Measurements from ENCODE around the gene RPL26.
"Not testable (repeated sequence)": the region's sequence is repeated elsewhere in the genome, so short reads cannot be mapped to it uniquely, and the experiment has no call there.

Gene RPL26

GRCh38 chr17:8408371-8408770 lies 25.4 kb upstream of the RPL26 start:
- Mint-ChIP-seq H3K4me3 (no peak overlapping the region), H3K36me3 (ENCODE audit: low read depth) (no peaks in the 10 kb centered on the region), H3K9me3 (no peaks in the 10 kb centered on the region), H3K27me3 (ENCODE audit: low read depth) (peaks cover 27% of the 10 kb centered on the region), H3K4me1 (ENCODE audit: low read depth) (peaks cover 6% of the 10 kb centered on the region), H3K27ac (no peak overlapping the region)

DNA sequence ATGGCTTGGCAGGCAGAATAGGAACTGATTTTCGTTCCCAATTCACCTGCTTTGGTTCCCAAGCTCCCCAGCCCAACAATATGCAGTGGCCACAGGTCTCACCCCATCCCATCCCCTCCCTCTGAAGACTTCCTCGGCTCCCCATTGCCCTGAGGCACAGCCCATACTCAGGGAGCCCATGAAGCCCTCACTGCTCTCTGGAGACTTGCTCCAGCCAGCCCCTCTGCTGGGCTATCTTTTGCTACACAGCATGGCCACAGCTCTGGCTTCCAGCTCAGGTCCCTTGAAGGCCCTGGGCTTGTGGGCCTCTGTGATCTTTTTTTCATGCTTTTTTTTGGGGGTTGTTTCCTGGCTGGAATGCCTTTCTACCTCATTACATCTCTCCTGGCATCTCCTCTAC lies 23.2 kb upstream of the RPL26 start:
- Mint-ChIP-seq H3K9me3 (no peaks in the 10 kb centered on the region), H3K27ac (no peak overlapping the region), H3K4me1 (ENCODE audit: low read depth) (peaks cover 5% of the 10 kb centered on the region), H3K4me3 (no peak overlapping the region), H3K27me3 (ENCODE audit: low read depth) (peaks cover 12% of the 10 kb centered on the region), H3K36me3 (ENCODE audit: low read depth) (no peaks in the 10 kb centered on the region)

- Mint-ChIP-seq H3K36me3 (ENCODE audit: low read depth) (no peaks in the 10 kb centered on the region), H3K9me3 (no peaks in the 10 kb centered on the region), H3K27ac (no peak overlapping the region), H3K27me3 (ENCODE audit: low read depth) (peaks cover 13% of the 10 kb centered on the region), H3K4me1 (ENCODE audit: low read depth) (peaks cover 5% of the 10 kb centered on the region), H3K4me3 (no peak overlapping the region)
These were observed 22.6 kb upstream of the RPL26 start for GRCh38 chr17:8405499-8406016.

- H3K4me3 Mint-ChIP-seq = no peak overlapping the region
- H3K9me3 Mint-ChIP-seq = no peaks in the 10 kb centered on the region
- peaks cover 14% of the 10 kb centered on the region for H3K27me3 Mint-ChIP-seq (ENCODE audit: low read depth)
- no peak overlapping the region for H3K27ac Mint-ChIP-seq
- H3K36me3 Mint-ChIP-seq (ENCODE audit: low read depth) = no peaks in the 10 kb centered on the region
- H3K4me1 Mint-ChIP-seq (ENCODE audit: low read depth) = no peaks in the 10 kb centered on the region
These were observed 20.0 kb upstream of the RPL26 start for GRCh38 chr17:8402921-8403536.

- Mint-ChIP-seq H3K27me3 (ENCODE audit: low read depth) (peaks cover 19% of the 10 kb centered on the region), H3K36me3 (ENCODE audit: low read depth) (no peaks in the 10 kb centered on the region)
These were observed 18.1 kb upstream of the RPL26 start for GRCh38 chr17:8401107-8401506.

DNA sequence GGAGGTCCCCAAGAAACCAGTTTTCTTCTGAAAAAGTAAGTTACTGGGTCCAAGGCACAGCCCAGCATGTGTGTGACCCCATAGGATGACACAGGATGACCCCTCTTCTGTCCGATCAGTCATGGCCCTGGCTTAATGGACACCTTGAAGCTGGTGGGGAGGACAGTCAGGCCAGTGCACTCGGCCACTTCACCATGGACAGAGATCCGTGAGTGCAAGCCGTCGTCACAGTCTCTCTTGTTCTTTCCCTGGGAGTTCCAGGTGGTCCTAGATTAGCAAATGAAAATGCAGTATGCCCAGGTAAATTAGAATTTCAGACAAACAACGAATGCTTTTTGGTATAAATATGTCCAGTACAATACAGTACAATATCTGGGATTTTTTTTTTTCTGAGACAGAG lies 16.0 kb upstream of the RPL26 start:
- no peak overlapping the region for H3K27ac Mint-ChIP-seq
- peaks cover under 1% of the 10 kb centered on the region for H3K4me1 Mint-ChIP-seq (ENCODE audit: low read depth)
- H3K9me3 Mint-ChIP-seq = no peaks in the 10 kb centered on the region
- H3K27me3 Mint-ChIP-seq (ENCODE audit: low read depth) = peaks cover 27% of the 10 kb centered on the region
- H3K36me3 Mint-ChIP-seq (ENCODE audit: low read depth) = no peaks in the 10 kb centered on the region
- H3K4me3 Mint-ChIP-seq = no peak overlapping the region

More at GRCh38 chr17:8401107-8401506, 18.1 kb upstream of the RPL26 start:
- Mint-ChIP-seq H3K9me3 (no peaks in the 10 kb centered on the region), H3K27ac (no peak overlapping the region), H3K4me1 (ENCODE audit: low read depth) (no peaks in the 10 kb centered on the region), H3K4me3 (no peak overlapping the region)

- H3K27me3 Mint-ChIP-seq (ENCODE audit: low read depth) = peaks cover 27% of the 10 kb centered on the region
- H3K4me1 Mint-ChIP-seq (ENCODE audit: low read depth) = peaks cover 7% of the 10 kb centered on the region
- no peaks in the 10 kb centered on the region for H3K9me3 Mint-ChIP-seq
- no peak within 1 kb of the TSS for H3K27ac Mint-ChIP-seq
- H3K36me3 Mint-ChIP-seq (ENCODE audit: low read depth) = no peaks in the 10 kb centered on the region
- no peak within 1 kb of the TSS for H3K4me3 Mint-ChIP-seq
These were observed 14.6 kb upstream of the RPL26 start, which contains the start of gene RNF222 for GRCh38 chr17:8397636-8398035. RNF222 (minus strand) TSS chr17:8397827; CDS start chr17:8393461, 4,366 bp downstream.

DNA sequence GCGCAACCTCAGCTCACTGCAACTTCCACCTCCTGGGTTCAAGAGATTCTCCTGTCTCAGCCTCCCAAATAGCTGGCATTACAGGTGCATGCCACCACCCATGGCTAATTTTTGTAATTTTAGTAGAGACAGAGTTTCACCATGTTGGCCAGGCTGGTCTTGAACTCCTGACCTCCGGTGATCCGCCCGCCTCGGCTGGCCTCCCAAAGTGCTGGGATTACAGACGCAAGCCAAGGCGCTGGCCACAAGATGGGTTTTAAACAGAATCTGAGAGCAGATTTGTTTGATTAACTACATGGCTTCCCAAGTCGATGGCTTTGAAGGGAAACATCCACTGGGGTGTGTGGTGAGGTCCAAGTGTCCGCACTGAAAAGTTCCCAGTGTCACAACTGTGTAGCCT lies 11.5 kb upstream of the RPL26 start:
- H3K4me3 Mint-ChIP-seq; H3K4me1 Mint-ChIP-seq (ENCODE audit: low read depth); H3K27ac Mint-ChIP-seq; H3K9me3 Mint-ChIP-seq; H3K36me3 Mint-ChIP-seq (ENCODE audit: low read depth): not testable (repeated sequence)
- peaks cover 22% of the 10 kb centered on the region for H3K27me3 Mint-ChIP-seq (ENCODE audit: low read depth)

DNA sequence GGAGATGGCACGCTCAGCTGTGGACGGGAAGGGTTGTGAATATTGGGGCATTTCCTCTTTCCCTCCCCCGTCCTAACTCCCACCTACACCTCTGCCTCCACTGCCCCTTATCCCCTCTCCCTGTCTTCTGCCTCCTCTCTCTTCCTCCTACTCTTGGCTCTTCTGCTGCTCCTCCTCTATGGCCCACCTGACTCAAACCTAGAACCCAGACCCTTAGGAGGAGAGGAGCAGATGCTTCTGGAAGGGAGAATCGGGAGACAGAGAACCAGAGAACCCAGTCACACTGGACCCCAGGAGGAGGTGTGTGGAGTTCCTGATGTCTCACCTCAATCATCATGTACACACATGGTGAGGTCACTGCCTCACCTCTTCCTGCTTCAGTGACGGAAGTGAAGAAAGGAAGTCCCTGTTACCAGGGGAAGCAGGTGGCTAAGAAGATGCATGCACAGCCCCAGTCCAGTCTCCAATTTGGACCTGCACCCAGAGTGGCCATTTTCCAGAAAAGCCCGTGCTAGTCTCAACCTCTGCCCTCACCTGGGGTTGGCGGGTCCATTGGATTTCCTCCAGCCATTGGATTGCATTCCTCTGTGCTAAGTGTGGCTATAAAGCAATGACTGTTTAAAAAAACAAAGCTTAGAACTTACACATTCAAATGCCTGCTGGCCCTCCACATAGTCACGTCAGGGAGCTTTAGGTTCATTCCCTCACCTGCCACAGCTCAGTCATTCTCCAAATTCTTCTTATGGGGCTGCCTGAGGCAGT lies 10.7 kb upstream of the RPL26 start:
- peaks cover 22% of the 10 kb centered on the region for H3K27me3 Mint-ChIP-seq (ENCODE audit: low read depth)
- no peaks in the 10 kb centered on the region for H3K9me3 Mint-ChIP-seq
- peaks cover 7% of the 10 kb centered on the region for H3K4me1 Mint-ChIP-seq (ENCODE audit: low read depth)
- H3K36me3 Mint-ChIP-seq (ENCODE audit: low read depth) = no peaks in the 10 kb centered on the region
- H3K27ac Mint-ChIP-seq = peak overlapping the region; percentile 93
- H3K4me3 Mint-ChIP-seq = no peak overlapping the region

DNA sequence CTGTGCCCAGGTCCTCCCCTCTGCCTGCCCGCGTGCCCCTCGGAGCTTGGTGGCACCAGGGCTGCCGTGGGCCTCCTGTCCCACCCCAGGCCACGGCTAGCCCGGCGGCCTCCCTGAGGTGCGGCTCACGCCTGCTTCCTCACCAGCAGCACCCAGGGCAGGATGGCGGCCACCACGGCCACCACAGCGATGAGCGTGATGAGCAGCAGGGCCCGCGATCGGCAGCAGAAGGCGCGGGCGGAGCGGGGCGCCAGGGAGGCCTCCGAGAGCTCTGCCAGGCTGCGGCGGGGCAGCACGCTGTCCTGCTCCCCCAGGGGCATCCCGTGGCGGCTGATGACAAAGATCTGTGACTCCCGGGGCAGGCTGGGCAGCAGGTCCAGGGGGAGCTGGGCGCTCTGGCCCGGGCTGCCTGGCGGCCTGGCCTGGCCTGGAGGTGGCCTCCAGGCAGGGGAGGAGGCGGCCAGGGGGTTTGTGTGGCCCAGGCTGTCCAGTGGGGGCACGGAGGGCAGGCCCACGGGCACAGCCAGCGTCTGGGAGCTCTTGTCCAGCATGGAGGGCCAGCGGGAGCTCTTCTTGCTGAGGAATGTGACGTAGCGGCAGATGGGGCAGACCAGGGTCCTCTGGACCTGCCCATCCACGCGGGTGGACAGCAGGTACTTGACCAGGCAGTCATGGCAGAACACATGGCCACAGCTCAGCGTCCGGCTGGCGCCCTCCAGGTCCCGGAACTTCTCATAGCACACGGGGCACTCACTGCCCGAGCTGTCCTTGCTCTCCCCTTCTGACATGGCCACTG lies 9.9 kb upstream of the RPL26 start:
- H3K9me3 Mint-ChIP-seq = no peaks in the 10 kb centered on the region
- no peak overlapping the region for H3K4me3 Mint-ChIP-seq
- H3K27me3 Mint-ChIP-seq (ENCODE audit: low read depth) = peaks cover 15% of the 10 kb centered on the region
- H3K36me3 Mint-ChIP-seq (ENCODE audit: low read depth) = no peaks in the 10 kb centered on the region
- H3K4me1 Mint-ChIP-seq (ENCODE audit: low read depth) = peaks cover 7% of the 10 kb centered on the region
- H3K27ac Mint-ChIP-seq = peak overlapping the region; percentile 93

GRCh38 chr17:8392274-8392673 lies 9.3 kb upstream of the RPL26 start:
- Mint-ChIP-seq H3K27me3 (ENCODE audit: low read depth) (peaks cover 9% of the 10 kb centered on the region), H3K4me3 (no peak overlapping the region), H3K36me3 (ENCODE audit: low read depth) (no peaks in the 10 kb centered on the region), H3K27ac (no peak overlapping the region), H3K9me3 (no peaks in the 10 kb centered on the region), H3K4me1 (ENCODE audit: low read depth) (peaks cover 7% of the 10 kb centered on the region)

GRCh38 chr17:8391711-8392110 lies 8.7 kb upstream of the RPL26 start:
- H3K4me1 Mint-ChIP-seq (ENCODE audit: low read depth) = peaks cover 9% of the 10 kb centered on the region
- no peaks in the 10 kb centered on the region for H3K36me3 Mint-ChIP-seq (ENCODE audit: low read depth)
- no peaks in the 10 kb centered on the region for H3K9me3 Mint-ChIP-seq
- peaks cover 9% of the 10 kb centered on the region for H3K27me3 Mint-ChIP-seq (ENCODE audit: low read depth)
- H3K4me3 Mint-ChIP-seq = no peak overlapping the region
- no peak overlapping the region for H3K27ac Mint-ChIP-seq

GRCh38 chr17:8387914-8388651 lies 5.1 kb upstream of the RPL26 start:
- peaks cover 17% of the 10 kb centered on the region for H3K4me1 Mint-ChIP-seq (ENCODE audit: low read depth)
- H3K4me3 Mint-ChIP-seq = no peak overlapping the region
- no peaks in the 10 kb centered on the region for H3K9me3 Mint-ChIP-seq
- H3K36me3 Mint-ChIP-seq (ENCODE audit: low read depth) = peaks cover under 1% of the 10 kb centered on the region
- no peak overlapping the region for H3K27ac Mint-ChIP-seq
- H3K27me3 Mint-ChIP-seq (ENCODE audit: low read depth) = no peaks in the 10 kb centered on the region

GRCh38 chr17:8386841-8387240 lies 3.8 kb upstream of the RPL26 start:
- no peaks in the 10 kb centered on the region for H3K9me3 Mint-ChIP-seq
- H3K36me3 Mint-ChIP-seq (ENCODE audit: low read depth) = peaks cover 12% of the 10 kb centered on the region
- H3K27me3 Mint-ChIP-seq (ENCODE audit: low read depth) = no peaks in the 10 kb centered on the region
- H3K27ac Mint-ChIP-seq = no peak overlapping the region
- peaks cover 27% of the 10 kb centered on the region for H3K4me1 Mint-ChIP-seq (ENCODE audit: low read depth)
- H3K4me3 Mint-ChIP-seq = peak overlapping the region; percentile 2
